HG03175 (cell line): ENCODE data around the gene HMCN1.

Experiments used
- ATAC-seq: cut with Tn5 transposase; IDR thresholded peaks from one replicate; pipeline ENCODE4 v1.9.1; 2021; ENCODE audit warnings: mild to moderate bottlenecking, moderate library complexity; ENCODE audit not compliant: unreplicated experiment

HMCN1 gene

DNA sequence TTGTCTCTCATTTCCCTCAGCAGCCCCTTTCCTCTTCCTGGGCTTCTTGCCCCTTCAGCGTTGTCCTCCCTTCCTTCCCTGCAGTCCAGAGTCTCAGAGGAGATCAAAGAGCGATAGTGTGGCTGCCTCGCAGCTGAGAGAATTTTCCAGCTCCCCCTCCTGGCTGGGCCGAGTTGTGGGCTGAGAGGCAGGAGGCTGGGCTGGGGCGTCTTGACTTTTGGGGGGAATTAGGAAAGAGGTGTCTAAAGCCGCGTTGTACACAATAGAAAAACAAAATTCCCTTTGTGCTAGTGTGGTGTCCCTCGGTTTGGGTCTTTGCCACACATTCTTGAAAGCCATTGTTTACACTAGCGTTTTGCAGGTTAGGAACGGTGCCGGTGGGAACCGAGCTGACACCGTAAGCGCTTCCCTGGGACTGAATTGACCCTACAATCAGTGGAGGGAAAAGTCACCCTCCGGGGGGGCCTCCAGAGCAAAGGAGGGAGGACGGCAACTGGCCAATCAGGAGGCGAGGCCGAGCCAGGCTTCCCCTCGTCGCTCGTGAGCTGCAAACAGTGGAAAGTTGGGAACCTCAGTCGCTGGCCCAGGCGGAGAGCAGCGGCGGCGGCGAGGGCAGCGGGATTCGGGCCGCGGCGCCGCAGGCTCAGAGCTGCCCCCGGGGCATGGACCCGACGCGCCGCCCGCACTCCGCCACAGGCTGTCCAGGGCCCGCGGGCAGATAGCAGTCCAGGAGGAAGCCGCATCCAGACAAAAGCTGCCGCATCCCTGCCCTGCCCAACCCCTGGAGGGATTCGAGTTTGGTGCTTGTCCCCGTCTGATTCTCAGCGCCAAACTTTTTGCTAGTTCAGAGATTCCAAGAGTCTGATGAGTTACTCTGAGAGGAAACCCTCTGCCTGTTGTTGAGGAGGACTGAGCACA, at the start of gene HMCN1:
TSS of gene HMCN1 (plus strand) at position 574 of the 918 bp plus-strand sequence. CDS start 389 bp downstream, outside the sequence.
- ATAC-seq, result no peak

DNA sequence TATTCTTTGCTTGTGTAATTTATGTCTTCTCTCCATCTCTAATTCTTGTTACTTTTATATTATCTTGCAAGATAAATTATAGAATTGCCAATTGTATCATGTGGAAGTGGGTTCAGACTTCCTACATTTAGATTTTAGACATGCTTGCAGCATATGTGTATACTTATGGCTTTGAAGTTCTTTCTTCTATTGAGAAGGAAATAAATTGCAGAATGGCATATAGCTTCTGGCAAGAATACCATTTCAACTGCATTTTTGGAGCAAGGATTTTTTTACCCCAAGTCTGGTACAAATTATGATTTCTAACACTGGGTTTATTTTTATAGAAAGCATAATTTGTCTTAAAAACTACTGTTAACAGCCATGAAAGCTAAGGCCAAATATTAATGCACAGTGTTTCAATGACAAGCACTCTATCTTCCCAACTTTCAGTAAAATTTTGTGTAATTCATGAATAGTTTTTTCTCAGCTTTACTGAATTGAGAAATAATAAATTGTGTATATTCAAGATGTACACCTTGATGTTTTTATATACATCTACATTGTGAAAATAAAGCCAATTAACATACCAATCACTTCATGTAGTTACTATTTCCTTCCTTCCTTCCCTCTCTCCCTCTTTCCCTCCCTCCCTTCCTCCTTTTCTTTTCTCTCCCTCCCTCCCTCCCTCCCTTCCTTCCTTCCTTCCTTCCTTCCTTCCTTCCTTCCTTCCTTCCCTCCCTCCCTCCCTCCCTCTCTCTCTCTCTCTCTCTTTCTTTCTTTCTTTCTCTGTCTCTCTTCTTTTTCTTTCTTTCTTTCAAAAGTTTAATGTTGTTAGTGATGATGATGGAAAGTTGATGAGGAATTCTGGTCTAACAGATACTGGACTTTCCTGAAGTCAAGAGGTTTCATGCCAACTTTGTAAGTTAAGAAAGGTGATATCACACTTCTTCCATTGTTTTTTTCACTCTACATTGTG, 47.1 kb upstream of the HMCN1 start:
- ATAC-seq, result no peak

DNA sequence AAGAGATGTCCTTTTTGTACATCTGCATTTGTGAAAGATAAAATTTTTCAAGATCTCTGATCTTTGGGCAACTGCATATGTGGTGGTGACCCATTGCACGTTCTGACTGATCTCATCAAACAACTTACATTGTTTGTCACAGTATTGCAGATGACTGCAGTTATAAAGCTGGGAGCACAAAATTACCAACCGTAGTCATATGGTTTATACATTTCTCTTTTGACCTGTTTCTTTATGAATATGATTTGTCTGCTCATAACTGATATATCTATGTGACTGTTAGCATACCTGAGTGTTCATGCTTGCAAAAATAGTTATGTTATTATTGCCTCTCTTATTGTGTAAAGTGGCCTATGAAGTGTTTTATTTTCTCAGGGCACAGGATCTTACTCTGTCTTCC, 43.7 kb upstream of the HMCN1 start:
- no peak for ATAC-seq

DNA sequence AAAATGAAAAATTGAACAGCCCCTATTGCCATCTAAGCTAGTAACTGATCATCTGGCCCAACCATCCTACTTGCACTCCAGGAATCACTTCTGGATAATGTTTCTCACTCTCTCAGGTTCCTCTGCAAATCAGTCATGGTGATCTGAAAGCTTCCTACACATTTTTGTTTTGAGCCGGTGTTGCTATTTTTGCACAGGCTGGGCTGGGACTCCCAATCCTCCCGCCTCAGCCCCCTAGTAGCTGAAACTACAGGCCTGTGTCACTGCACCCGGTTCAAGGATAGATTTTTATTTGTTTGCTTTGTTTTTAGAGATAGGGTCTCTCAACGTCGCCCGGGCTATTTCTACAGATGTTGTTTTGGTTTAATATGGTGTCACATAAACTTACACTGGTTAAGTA, 40.5 kb upstream of the HMCN1 start:
- ATAC-seq, result peak; percentile 33

DNA sequence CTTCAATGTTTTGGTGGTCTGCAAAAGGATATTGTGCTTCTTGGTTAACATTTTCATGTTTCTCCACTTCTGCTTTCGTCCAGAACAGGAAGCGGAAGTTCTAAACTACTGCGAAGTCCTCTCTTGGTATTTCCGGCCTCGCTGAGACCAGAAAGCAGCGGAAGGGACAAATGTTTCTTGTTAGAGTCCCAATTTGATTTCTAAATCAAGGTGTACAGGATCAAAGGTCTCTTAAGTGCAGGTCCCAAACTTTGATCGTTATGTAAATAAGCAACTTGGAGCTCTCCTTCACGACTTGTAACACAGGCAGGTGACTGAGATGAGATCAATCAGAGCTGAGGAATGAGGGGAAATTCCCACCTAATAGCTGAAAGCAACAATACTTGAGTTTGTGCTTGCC, 40.1 kb upstream of the HMCN1 start:
- ATAC-seq, result peak; percentile 94

DNA sequence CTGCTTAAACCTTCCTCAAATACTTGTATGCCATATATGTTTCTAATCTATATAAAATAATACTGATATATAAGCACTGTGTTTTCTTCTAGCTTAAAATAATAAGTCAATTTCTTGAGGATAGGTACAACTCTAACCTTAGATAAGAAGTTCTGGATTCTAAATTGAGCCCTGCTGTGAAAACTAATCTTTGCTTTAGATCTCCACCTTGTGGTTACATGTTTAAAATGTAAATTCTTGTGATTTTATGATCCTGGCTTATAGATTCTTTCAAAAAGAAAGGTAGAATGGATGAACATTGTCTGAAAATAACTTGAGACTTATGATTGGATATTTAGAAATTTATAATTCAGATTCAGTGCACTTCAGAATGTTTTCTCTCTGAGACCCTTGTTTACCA, 38.9 kb upstream of the HMCN1 start:
- ATAC-seq, result no peak

DNA sequence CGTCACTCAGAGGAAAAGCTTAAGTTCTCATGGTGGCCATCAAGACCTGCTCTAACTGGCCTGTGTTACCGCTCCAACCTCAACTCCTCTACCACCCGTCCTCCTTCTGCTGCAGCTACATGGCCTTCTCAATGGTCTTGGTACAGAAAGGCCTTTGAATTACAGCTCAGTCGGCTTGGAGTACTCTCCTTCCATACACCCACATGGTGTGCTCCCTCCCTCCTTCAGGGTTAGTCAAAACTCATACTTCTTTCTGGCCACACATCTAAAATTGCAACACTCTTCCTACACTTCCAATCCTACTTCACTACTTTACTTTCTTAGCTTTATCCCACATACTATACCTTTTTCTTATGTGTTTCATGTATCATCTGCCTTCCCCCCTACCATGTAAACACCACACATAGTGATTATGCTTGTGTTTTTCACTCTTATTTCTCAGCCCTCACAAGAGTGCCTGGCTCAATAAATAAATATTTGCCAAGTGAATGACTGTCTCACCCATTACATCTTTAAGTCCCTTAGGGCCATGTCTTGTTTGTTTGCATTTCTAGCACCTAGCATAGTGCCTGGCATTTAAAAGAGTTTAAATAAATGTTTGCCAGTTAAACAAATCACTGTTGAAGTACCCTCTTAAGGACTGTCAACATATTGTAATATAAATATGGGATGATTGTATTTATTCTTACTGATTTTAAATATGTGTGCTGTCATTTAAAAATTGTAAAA, 37.6 kb upstream of the HMCN1 start:
- no peak for ATAC-seq

DNA sequence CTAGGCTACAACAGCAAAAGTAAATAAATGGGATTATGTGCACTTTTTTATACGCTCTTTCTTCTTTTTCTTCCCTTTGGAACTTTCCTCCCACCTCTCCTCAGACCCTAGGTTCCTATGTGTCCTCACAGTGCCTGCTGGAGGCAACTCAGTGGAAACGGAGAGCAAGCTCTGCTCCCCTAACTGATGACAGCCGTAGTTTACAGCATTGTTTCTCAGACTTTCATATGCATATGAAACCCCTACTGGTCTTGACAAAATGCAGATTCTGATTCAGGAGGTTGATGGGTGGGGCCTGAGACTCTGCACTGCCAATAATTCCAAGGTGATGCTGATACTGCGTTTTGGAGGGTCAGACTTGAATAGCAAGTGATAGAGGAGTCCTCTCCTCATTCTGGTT, 34.3 kb upstream of the HMCN1 start:
- ATAC-seq, result no peak

DNA sequence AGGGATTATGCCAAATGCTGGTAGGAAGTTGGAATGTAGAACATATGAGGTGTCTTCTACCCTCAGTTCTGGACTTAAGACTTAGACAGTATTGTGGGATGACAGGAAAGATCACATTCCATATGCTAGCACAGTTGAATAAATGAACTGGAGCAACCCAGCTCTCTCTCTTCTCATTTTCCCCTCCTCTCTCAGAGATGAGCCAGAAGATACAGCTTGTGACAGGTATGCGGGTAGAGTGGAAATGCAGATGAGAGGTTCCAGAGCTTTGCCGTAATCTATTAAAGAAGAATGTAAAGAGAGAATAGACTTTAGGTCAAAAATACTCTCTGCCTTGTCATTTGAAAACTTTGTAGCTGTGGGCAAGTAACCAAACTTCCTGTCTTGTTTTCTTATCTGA, 32.5 kb upstream of the HMCN1 start:
- no peak for ATAC-seq

DNA sequence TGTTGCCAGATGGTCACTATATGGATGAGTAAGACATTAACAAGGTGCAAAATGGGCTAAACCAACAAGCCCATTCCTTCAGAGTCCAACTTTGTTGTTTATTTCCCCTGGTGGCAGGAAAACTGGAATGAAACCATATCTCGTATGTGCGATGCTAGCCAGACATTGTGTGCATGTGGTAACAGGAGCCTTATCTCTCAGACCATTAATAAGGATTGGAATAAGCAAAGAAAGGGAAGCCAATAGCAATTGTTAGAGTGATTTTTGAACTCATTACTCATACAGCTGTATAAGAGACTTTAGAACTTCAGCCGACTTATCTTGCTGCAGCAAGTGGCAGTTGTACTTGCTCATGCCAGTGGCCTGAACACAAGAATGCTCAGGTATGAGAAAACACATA, 30.0 kb upstream of the HMCN1 start:
- ATAC-seq, result no peak

DNA sequence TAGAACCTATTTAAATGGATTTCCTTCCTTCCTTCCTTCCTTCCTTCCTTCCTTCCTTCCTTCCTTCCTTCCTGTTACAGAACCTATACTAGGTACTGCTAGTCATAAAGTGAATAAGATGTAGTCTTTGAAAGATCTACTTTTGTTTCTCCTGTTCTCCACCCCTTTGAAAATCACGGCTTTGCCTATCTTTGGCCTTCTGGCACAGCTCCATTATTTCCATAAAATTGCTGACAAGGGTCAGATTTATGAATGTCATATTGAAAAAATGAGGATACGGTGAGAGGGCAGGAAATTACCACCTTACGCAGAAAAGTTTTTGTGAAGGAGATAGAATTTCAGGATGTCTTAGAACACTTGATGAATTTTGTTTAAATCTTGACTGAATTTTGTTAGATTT, 18.1 kb upstream of the HMCN1 start:
- no peak for ATAC-seq

DNA sequence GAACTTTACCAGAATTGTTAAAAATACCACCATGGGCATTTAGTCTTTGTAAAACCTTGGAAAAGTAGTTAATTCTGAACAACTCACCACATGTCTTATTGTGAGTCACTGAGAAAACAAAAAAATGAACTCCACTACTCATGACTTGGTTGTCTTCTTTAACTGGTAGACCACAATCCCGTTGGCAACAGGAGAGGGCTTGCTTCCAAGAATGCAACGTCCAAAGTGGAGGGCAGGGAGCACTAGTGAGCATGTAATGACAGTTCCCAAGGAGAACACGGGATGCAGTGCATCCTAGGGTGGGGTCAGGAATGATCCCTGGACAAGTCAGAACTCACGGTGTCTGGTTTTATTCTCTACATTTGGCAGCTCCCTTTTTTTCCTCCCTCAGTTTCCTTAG, 15.2 kb upstream of the HMCN1 start:
- ATAC-seq, result no peak

DNA sequence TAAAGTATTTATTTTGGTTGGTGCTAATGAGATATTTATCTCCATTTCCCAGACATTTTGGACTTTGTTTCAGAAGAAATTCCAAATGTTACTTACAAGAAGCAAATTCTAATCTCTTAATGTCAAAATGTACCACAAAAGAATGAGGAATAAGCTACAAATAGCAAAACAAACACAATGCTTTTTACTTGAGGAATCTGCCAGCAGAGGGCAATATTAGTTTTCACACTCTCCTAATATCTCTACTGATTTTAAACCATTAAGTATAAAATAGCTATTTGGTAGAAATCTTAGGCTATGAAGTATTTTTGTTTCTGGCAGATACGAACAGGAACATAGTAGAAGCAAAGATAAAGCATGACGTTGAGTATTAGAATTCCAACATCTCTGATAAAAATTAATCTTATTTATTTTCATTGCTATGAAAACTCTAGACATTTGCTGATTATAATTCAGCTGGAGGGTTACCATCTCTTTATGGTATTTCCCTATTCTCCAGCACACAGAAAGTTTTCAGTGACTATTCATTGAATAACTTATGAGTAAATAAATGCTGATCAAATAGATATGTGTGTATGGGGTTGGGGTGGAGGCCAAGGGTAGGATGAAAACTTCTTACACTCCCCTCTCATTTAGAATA, 13.4 kb upstream of the HMCN1 start:
- ATAC-seq, result no peak

DNA sequence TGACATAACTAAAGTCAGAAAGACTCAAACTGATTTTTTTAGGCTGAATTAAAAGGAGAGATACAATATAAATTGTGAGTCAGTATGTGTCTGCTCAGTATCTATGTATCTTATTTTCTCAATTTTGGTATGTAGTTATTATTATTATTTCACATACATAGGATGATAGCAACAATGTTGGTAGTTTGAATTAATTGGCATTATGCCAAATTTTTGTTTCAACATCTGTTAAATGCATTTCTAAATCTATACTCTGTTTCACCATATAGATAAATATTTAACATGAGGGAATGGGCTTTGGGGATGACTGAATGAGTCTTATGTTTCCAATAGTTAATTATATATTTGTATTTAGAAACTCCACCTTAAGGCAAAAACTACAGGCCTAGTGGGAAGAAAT, 12.6 kb upstream of the HMCN1 start:
- ATAC-seq, result no peak

DNA sequence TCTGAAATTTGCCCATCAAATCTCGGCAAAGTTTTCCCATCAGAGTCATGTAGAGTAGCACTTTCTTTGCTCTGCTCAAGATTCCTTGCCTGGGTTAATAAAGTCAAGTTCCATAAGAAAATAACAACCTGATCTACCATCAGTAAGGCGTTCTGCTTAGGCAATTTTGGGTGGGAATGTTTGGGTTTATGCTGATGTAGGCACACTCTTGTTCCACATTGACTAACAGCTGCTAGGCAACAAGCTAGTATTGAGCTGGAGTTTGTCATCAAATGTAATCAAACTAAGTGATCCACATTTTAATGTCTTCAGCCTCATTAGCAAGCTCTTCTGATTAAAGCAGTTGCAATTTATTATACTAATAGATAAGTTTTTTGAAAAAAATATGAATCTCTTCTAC, 12.1 kb upstream of the HMCN1 start:
- ATAC-seq, result no peak

DNA sequence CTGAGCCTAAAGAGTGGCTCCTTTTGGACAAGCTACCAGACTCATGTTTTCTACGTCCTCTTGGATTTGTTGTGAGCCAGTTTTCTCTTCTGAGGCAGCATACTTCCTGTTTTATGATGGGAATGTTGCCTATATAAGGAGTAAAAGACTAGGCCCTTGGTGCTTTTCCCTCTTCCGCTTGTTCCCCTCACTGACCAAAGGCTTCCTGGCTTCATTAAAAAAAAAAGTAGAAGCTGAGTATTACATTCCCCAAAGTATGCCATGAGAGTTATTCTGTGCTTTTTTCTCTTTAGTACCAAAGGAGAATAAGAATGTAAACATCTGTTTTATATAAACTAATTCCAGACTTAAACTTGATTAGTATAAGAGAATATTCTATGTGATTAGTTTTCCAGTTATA, 6.5 kb upstream of the HMCN1 start:
- no peak for ATAC-seq

DNA sequence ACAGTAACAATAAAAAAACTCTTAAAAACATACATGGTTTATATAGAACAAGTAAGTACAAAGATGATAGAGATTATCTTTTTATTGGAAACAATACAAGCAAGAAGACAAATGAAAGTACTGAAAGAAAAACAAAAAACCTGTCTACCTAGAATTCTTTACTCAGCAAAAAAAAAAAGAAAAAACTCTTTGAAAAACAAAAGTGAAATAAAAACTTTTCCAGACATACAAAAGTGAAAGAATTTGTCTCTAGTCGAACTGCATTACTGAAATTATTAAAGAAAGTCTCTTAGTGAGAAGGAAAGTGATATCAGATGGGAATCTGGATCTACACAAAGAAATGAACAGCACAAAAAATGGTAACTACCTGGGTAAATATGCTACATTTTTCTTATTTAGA, 2.7 kb upstream of the HMCN1 start:
- no peak for ATAC-seq

DNA sequence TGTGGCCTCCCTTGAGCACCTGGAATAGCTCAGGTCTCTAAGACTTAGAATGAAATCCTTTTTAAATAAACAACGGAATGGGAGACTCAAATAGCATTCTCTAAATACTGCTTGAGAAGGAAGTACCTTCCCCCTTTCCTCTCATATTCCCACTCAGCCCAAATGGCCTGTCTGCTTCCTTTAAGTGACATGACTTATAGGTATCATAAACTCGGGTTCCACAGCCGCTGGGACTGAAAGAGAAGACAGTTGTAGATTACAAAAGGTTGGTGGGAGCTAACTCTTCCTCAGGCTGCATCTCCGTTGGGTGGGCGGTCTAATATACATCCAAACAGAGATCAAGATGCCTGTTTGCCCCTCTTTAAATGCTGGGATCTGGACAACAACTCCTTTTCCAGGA, 1.2 kb upstream of the HMCN1 start:
- ATAC-seq, result no peak

DNA sequence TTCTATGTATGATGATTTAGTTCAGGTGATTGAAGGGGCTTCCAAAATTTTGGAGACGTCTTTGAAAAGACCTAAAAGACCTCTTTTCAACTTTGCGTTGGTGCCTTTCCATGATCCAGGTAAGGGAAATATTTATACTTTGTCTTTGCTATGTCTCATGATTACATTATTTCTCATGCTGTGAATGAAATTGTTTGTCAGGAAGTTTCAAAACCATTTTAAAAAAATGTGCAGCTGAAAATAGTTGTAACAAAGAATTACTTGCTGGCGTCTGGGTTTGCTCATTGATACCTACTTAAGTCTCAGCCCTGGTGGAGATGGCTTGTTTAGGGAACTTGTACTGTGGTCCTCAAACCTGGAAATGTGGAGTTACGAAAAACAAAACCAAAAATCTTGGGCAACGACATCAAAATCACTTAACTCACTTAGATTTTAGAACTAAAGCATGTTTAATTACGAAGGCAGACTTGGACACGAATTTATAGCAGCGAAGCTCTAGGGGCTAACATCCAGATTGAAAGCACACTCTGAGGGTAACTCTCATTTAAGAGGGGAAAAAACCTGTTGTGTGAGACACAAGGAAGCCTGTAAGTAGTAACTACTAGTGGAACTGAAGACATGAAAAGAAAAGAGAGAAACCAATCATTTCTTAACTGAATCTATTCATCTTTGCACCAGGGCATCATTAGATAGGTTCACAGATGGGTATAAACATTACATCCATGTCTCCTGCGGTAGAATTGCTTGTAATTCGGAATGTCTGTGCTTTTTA, 924 bp downstream of the HMCN1 start:
- ATAC-seq, result no peak

DNA sequence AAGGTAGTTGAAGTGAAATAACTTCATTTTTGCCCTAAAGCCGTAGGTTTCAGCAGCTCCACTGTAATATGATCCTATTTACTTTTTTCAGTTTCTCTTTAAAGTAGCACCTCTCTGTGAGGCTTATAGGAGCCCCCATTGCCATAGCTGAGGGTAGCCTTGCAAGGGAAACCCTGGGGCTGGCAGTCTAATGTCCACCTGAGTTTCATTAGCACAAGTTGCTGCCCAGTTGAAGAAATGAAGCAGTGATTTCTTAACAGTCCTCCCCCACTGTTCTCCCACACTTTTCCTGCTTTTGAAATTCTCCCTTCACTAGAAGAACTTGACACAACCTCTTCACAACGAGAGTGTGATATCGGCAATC, 1.5 kb downstream of the HMCN1 start:
- ATAC-seq, result no peak
